CD4-positive, alpha-beta T cell treated with Interleukin-15 for 4 hours (primary cell): Measurements from ENCODE around the gene ABCC8.

Experiments used
- DNase-seq: peaks from one replicate; pipeline ENCODE4 v3.0.0-alpha.2; 2020; ENCODE audit warnings: low spot score

ABCC8 gene

GRCh38 chr11:17403980-17404759, 72.5 kb downstream of the ABCC8 start:
- DNase-seq = no peak

- DNase-seq = no peak
Measured at GRCh38 chr11:17402486-17402885, 74.2 kb downstream of the ABCC8 start.

DNA sequence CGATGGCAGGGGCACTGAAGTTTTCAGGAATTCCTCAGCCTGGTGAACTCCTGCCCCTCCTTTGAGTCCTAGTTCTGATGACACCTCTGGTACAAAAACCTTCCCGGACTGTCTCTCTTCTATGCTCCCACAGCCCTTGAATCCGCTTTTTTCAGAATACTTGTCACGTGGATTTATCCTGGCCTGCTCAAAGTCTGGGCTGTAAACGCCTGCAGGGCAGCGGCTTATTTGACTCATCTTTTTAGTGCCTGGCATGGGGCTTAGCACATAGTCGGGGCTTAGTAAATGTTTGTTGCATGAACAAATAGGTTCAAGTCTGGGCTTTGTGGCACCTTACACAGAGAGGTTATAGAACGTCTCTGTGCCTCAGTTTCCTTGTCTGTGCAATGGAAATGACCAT, 74.8 kb downstream of the ABCC8 start:
- no peak for DNase-seq

DNA sequence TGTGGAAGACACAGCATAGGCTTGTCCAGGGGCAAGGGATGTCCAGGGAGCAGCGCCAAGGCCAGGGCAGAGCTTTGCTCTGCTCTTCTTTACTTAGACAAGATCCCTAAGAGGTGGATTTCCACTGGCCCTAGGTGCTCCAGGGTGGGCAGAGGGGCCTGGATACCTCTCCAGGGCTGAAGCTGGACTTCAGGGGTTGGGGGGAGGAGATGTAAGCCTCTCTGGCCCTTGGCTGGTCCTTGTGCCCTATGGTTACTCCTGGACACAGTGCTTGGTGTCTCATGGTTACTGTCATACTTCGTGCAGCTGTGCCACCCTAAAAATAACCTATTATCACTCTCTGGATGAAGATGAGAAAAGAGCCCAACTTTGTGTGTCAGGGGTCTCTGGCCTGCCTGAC, 75.3 kb downstream of the ABCC8 start:
- no peak for DNase-seq

DNA sequence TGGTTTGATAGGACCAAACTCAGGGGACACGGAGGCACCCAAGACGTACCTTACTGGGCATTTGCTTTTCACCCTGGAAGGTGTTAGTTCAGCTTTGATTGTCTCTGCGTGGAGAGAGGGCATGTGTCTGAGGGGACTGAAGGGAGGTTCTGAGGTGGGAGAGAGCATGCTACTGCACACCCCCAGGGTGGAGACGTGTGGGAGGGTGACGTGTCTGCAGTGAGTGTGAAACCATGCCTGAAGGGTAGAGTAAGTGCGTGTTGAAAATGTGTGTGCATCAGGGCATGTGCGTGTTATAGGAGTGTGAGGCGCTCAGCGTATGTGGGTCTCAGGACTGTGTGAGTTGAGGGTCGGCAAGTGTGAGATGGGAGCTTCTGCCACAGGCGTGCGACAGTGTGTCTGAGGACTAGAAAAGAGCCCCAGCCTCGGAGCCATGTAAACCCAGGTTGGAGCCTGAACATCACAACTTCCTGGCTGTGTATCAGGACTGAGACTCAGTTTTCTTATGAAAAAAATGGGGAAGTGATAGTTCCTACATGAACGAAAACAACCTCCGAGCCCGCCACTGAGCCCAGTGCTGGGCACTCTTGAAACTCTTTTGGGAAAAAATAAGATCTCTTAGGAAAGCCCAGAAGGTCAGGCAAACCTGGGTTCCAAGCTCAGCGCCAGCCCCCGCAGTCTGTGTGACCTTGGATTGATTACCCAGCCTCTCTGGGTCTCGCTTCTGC, 76.4 kb downstream of the ABCC8 start:
- DNase-seq = no peak

GRCh38 chr11:17399236-17399635, 77.4 kb downstream of the ABCC8 start:
- DNase-seq = no peak

DNA sequence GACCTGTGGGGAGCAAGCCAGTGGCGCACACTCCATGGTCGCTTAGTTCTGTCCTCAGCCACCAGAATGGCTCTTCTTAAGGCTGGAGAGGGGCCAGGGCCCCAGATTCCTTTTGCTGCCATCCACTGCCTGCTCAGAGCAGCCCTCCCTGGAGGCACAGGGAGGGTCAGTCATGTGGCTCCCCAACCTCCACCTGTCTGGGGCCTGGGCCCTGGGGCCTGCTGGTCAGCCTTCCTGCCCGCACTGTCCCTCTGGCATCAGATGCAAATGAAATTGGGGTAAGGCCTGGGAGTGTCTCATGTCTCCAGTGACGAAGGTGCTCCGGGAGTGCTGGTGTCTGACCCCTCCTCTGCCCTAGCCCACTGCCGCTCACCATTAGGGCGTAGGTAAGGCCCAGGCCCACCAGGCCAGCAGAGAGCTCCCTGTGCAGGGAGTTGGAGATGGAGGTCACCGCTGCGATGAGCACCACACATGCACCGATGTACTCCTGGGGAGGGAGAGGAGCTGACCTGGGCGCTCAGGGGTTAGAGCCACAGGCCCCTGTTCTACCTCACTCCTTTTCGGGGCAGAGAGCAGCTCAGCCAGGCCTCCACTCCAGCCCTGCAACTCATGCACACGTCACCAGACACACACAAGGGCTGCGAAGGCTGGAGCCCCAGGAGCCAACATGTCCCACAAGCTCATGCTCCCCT, 79.2 kb downstream of the ABCC8 start:
- DNase-seq = no peak

GRCh38 chr11:17396598-17397310, 79.9 kb downstream of the ABCC8 start:
- no peak for DNase-seq

- DNase-seq = no peak
Measured at GRCh38 chr11:17395978-17396377, 80.7 kb downstream of the ABCC8 start.

- no peak for DNase-seq
Measured at GRCh38 chr11:17395554-17395961, 81.1 kb downstream of the ABCC8 start.

GRCh38 chr11:17394743-17395390, 81.8 kb downstream of the ABCC8 start:
- DNase-seq = no peak

GRCh38 chr11:17393472-17393871, 83.2 kb downstream of the ABCC8 start:
- no peak for DNase-seq

DNA sequence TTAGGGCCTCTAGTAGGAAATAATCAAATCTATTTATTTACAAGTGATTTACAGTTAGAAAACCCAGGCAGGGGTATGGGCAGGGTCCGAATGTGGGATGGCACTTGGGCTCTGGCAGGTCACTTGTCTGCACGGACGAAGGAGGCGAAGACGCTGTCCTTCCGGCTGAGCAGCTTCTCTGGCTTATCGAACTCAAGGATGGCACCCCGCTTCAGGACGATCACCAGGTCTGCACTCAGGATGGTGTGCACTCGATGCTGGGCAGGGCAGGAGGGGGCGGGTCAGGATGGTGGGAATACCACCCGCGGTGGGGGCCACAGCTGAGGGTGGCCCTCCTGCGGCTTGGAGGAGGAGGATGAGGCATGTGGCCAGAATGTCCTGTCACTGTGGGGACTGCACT, 83.8 kb downstream of the ABCC8 start:
- no peak for DNase-seq

DNA sequence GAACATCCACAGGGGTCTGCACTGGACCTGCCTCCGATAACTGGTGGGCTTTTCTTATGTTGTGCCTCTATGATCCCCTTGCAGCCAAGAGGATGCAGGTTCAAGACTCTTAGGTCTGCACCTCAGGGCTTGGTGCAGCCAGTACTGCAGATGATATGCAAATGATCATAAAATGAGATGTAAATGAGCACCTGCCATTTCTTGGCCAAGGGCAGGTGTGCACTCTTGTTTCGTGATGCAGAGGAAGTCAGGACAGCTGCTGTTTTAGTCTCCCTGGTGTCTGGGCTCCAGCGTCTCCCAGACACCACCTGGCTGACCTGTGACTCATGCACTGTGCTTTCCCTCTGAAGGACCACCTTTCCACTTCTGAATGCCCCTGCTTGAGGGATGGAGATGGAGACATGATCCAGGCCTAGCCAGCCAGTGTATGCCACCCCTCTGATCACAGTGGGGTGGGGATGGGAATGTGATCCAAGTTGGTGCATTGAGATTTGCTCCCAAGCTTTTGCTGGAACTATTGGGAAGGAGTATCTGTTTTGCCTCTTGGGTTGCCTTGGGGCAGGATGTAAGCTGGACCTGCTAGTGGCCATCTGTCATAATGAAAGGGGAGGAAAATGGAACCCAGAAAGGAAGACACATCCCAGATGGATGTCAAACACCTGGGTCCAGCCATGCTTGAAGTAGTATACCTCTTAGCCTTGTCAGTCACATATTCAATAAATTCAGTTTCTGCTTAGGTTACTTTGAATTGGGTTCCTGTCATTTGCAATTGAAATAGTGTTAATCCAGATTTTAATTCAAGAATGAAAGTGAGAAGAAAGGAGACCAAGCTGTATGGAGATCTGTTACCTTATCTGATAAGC, 84.9 kb downstream of the ABCC8 start:
- DNase-seq = no peak

GRCh38 chr11:17389957-17390649, 86.5 kb downstream of the ABCC8 start:
- no peak for DNase-seq

- DNase-seq = peak; percentile 74
Measured at GRCh38 chr11:17389211-17389956, 87.3 kb downstream of the ABCC8 start.

- DNase-seq = no peak
Measured at GRCh38 chr11:17388609-17389210, 87.9 kb downstream of the ABCC8 start, which contains the start of gene KCNJ11. Gene KCNJ11, minus strand, starts transcription at chr11:17388659. Its CDS starts 568 bp downstream, at chr11:17388091.

GRCh38 chr11:17387811-17388210, 88.8 kb downstream of the ABCC8 start:
- DNase-seq = no peak

DNA sequence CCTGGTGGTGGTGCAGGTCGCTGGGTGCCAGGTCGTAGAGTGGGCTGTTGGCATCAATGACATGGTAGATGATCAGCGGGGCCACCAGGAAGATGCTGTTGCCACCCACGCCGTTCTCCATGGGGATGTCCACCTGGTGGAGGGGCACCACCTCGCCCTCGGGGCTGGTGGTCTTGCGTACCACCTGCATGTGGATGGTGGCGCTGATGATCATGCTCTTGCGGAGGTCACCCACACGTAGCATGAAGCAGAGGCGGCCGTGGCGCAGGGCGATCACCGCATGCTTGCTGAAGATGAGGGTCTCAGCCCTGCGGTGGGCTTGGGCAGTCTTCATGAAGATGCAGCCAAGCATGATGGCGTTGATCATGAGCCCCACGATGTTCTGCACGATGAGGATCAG, 89.4 kb downstream of the ABCC8 start:
- DNase-seq = no peak
